H1 (cell line): ENCODE data around the gene IL23A. TPM values are rescaled to one million over a fixed set of nuclear protein-coding genes. Genes with fewer than 3 reads are reported as not detected.

Experiments
- CEBPB ChIP-seq: IDR thresholded peaks from 2 replicates; pipeline ENCODE4 v1.6.1; 2012; ENCODE audit warnings: low read depth, low read length
- CREB1 ChIP-seq: IDR thresholded peaks from 2 replicates; pipeline ENCODE4 v1.6.1; 2012; ENCODE audit warnings: inconsistent platforms
- EGR1 ChIP-seq: IDR thresholded peaks from 2 replicates; pipeline ENCODE4 v1.6.1; 2011; ENCODE audit warnings: low read depth, low read length, borderline replicate concordance
- RBBP5 ChIP-seq: IDR thresholded peaks from 2 replicates; pipeline ENCODE4 v1.7.1; 2012; ENCODE audit warnings: low read depth, mild to moderate bottlenecking, inconsistent platforms, low read length, moderate library complexity, borderline replicate concordance
- RXRA ChIP-seq: IDR thresholded peaks from 2 replicates; pipeline ENCODE4 v1.6.1; 2011; ENCODE audit warnings: low read depth, mild to moderate bottlenecking, low read length, moderate library complexity; ENCODE audit not compliant: insufficient read depth
- SIX5 ChIP-seq: IDR thresholded peaks from 2 replicates; pipeline ENCODE4 v1.6.1; 2011; ENCODE audit warnings: mild to moderate bottlenecking, low read depth, low read length
- TEAD4 ChIP-seq: IDR thresholded peaks from 2 replicates; pipeline ENCODE4 v1.6.1; 2012; ENCODE audit warnings: low read depth, low read length, inconsistent platforms, mixed read lengths
- polyA plus RNA-seq, 7 experiments: library from polyadenylated mRNA; depleted of rRNA in 3 of 7; stranded (reverse) in 5 of 7; unstranded in 2 of 7; fragments of >200 nt in 5 of 7; fragments of 200-250 nt in 2 of 7; gene quantifications; 1 replicate in 5 of 7; 2 replicates in 1 of 7; 4 replicates in 1 of 7; pipeline versions ENCODE4 v1.2.1 to v1.2.3, GENCODE V29; 2011 to 2013; ENCODE audit warnings: missing spikeins in 2 of 7, mixed read lengths in 2 of 7
- total RNA-seq: library from RNA; stranded (reverse); fragmentation: NEBNext Ultra II Directional; extraction: Animal tissue kit (Norgen Biotek cat#: 25700); gene quantifications from 2 replicates; pipeline ENCODE4 v1.2.1, GENCODE V29; 2021

IL23A gene
- total and polyA plus RNA-seq, 2 of the 8 experiments (the other 6 are each of a cell fraction or from before 2014, with no cell fraction given): 2.3 to 3.6 TPM

DNA sequence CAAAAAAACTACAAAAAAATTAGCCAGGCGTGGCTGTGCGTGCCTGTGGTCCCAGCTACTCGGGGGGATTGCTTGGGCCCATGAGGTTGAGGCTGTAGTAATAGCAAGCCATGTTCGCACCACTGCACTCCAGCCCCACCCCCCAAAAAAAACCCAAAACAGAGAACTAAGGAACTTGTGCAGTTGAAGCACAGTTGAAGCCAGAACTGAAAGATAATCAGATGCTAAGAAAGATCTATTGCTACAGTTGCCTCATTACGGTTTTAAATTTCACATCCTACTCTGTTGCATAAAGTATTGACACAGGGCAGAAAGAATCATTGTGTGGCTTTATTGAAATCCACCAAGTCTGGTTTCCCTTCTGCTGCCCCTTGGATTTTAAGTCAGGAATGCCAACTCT is 42.4 kb upstream of the IL23A start (continued):
- TF ChIP-seq CEBPB: no peak
- no peak for TF ChIP-seq CREB1
- TF ChIP-seq TEAD4: no peak
- TF ChIP-seq EGR1: no peak
- TF ChIP-seq RXRA: no peak
- no peak for TF ChIP-seq RBBP5
- no peak for TF ChIP-seq SIX5
- TF ChIP-seq, all 59 proteins: peak for 0
